HepG2 (cell line): ENCODE results near the gene LASP1. TPM values are rescaled to one million over a fixed set of nuclear protein-coding genes. Genes with fewer than 3 reads are reported as not detected.
A peak's percentile ranks its signal among the peaks of the same experiment; 100 is the strongest.

ENCODE experiments used
- ATAC-seq: fragments of 200-7000 bp; cut with Tn5 transposase; 3 replicates; pipeline ENCODE4 v1.9.1; 2020; ENCODE audit warnings: mild to moderate bottlenecking, moderate library complexity
- BruUV-seq: library from RNA; stranded (reverse); fragments of 400-500 nt; replicated peaks from 2 replicates; lab custom pipeline; 2021; lab: Mats Ljungman, UMichigan
- CTCF ChIA-PET: fragments of 300-600 bp; formaldehyde crosslinking; extraction: SDS; loops from one replicate; lab custom pipeline; 2021; ENCODE audit warnings: low total read pairs, inconsistent platforms, low intra/inter-chr PET ratio; lab: Yijun Ruan, JAX
- POLR2A ChIA-PET: fragments of 350-600 bp; sonication (Branson Sonifier 250); formaldehyde crosslinking; loops from one replicate; lab custom pipeline; 2020; ENCODE audit warnings: antibody characterized with exemption, inconsistent platforms; lab: Yijun Ruan, JAX
- DNase-seq: peaks from one replicate; pipeline ENCODE4 v3.0.0-alpha.2; 2015; ENCODE audit warnings: low spot score
- FAIRE-seq: peaks from 3 replicates; lab custom pipeline; 2011; peaks lifted over from hg19 to GRCh38; lab: Jason Lieb, UNC
- H2AFZ ChIP-seq: one replicate; pipeline ENCODE4 v1.6.1; 2011; ENCODE audit warnings: low read length, inconsistent platforms
- H3K27ac ChIP-seq: fragments of 300-600 bp; 3 replicates; pipeline ENCODE4 v1.8.0; 2011; ENCODE audit warnings: mixed run types, mild to moderate bottlenecking, mixed read lengths, low read length, inconsistent platforms; ENCODE audit not compliant: insufficient read depth; ENCODE audit errors: extremely low read length
- H3K27me3 ChIP-seq, 2 experiments: fragments of 200-600 bp in 1 of 2; 2 replicates in 1 of 2; 3 replicates in 1 of 2; pipeline versions ENCODE4 v1.6.0 to v1.8.0; 2011; ENCODE audit warnings: low read length in 2 of 2, mild to moderate bottlenecking in 2 of 2, moderate library complexity in 2 of 2, inconsistent platforms in 1 of 2; ENCODE audit not compliant: insufficient read depth in 2 of 2, control insufficient read depth in 1 of 2
- H3K36me3 ChIP-seq, 2 experiments: fragments of 200-600 bp in 1 of 2; replicated peaks in 1 of 2; 2 replicates in 1 of 2; 3 replicates in 1 of 2; pipeline versions ENCODE4 v1.5.1 to v1.8.0; 2011; ENCODE audit warnings: low read length in 2 of 2, inconsistent platforms in 1 of 2; ENCODE audit not compliant: insufficient read depth in 2 of 2, control insufficient read depth in 1 of 2
- H3K4me1 ChIP-seq: 2 replicates; pipeline ENCODE4 v1.5.1; 2012; ENCODE audit warnings: low read length, inconsistent platforms; ENCODE audit not compliant: insufficient read depth
- H3K4me2 ChIP-seq: 2 replicates; pipeline ENCODE4 v1.6.0; 2011; ENCODE audit warnings: low read depth, low read length, inconsistent platforms
- H3K4me3 ChIP-seq, 3 experiments: fragments of 200-600 bp in 1 of 3; sonication (generic), shearing (Covaris generic) in 1 of 3; replicated peaks in 1 of 3; 2 replicates each; pipeline ENCODE4 v1.5.1; 2011 to 2016; ENCODE audit warnings: low read length in 3 of 3, inconsistent platforms in 2 of 3, low read depth in 2 of 3, mild to moderate bottlenecking in 2 of 3, control low read depth in 1 of 3, mixed read lengths in 1 of 3; ENCODE audit not compliant: insufficient read depth in 1 of 3
- H3K79me2 ChIP-seq: one replicate; pipeline ENCODE4 v1.6.1; 2011; ENCODE audit warnings: low read length, inconsistent platforms; ENCODE audit not compliant: insufficient read depth
- H3K9ac ChIP-seq: 2 replicates; pipeline ENCODE4 v1.6.0; 2011; ENCODE audit warnings: mild to moderate bottlenecking, low read depth, low read length, inconsistent platforms; ENCODE audit not compliant: insufficient read depth
- H3K9me3 ChIP-seq: 2 replicates; pipeline ENCODE4 v1.5.1; 2012; ENCODE audit warnings: mild to moderate bottlenecking, low read length
- H4K20me1 ChIP-seq: 2 replicates; pipeline ENCODE4 v1.6.0; 2011; ENCODE audit warnings: inconsistent platforms, mild to moderate bottlenecking, low read length, moderate library complexity; ENCODE audit not compliant: insufficient read depth
- FOXK2 ChIP-seq: fragments of 450-650 bp; IDR thresholded peaks from 2 replicates; pipeline ENCODE4 v1.6.1; 2016
- NFATC3 ChIP-seq: sonication (generic); formaldehyde crosslinking; IDR thresholded peaks from 2 replicates; pipeline ENCODE4 v1.5.1; 2020; ENCODE audit warnings: mild to moderate bottlenecking, missing genetic modification reagents
- ONECUT2 ChIP-seq: sonication (generic); formaldehyde crosslinking; IDR thresholded peaks from 2 replicates; pipeline ENCODE4 v1.4.0; 2020; ENCODE audit warnings: missing genetic modification reagents
- PRPF4 ChIP-seq: fragments of 200-400 bp; formaldehyde crosslinking; IDR thresholded peaks from 2 replicates; pipeline ENCODE4 v1.6.1; 2016; ENCODE audit warnings: low read length, low read depth; ENCODE audit not compliant: poor library complexity, severe bottlenecking
- SP5 ChIP-seq: IDR thresholded peaks from 2 replicates; pipeline ENCODE4 v1.6.1; 2016; ENCODE audit warnings: low read depth, borderline replicate concordance
- ZBTB38 ChIP-seq: sonication (generic); formaldehyde crosslinking; IDR thresholded peaks from 2 replicates; pipeline ENCODE4 v1.5.1; 2020; ENCODE audit warnings: mild to moderate bottlenecking, missing genetic modification reagents
- ZC3H4 ChIP-seq: sonication (generic); formaldehyde crosslinking; IDR thresholded peaks from 2 replicates; pipeline ENCODE4 v1.4.0; 2020; ENCODE audit warnings: missing genetic modification reagents, borderline replicate concordance
- ZNF337 ChIP-seq: sonication (generic); formaldehyde crosslinking; IDR thresholded peaks from 2 replicates; pipeline ENCODE4 v1.5.1; 2020; ENCODE audit warnings: missing genetic modification reagents, low read depth, mild to moderate bottlenecking, borderline replicate concordance
- ZNF33B ChIP-seq: sonication (generic); formaldehyde crosslinking; IDR thresholded peaks from 2 replicates; pipeline ENCODE4 v1.5.1; 2020; ENCODE audit warnings: mild to moderate bottlenecking, missing genetic modification reagents
- ZNF350 ChIP-seq: sonication (generic); formaldehyde crosslinking; IDR thresholded peaks from 2 replicates; pipeline ENCODE4 v1.4.0; 2020; ENCODE audit warnings: mild to moderate bottlenecking, low read depth, missing genetic modification reagents, borderline replicate concordance
- ZNF549 ChIP-seq: sonication (generic); formaldehyde crosslinking; IDR thresholded peaks from 2 replicates; pipeline ENCODE4 v1.5.0; 2020; ENCODE audit warnings: missing genetic modification reagents
- WGBS: methylation state at CpG from one replicate; pipeline ENCODE4 v1.1.6; 2017; ENCODE audit warnings: low lambda C conversion rate; 5-methylcytosine and 5-hydroxymethylcytosine counted together
- in situ Hi-C: cut with HindIII; loops from 2 replicates; pipeline ENCODE4 v1.10.0; 2017; ENCODE audit warnings: low pct_unique_long_range_greater_than_20kb; ENCODE audit not compliant: extremely low pct_ligation_motif_present
- intact Hi-C: fragments of 100-400 bp; cut with micrococcal nuclease; formaldehyde crosslinking; loops from one replicate; pipeline ENCODE4 v1.10.0; 2022; ENCODE audit not compliant: unreplicated experiment
- polyA plus RNA-seq, 8 experiments: library from polyadenylated mRNA; depleted of rRNA in 3 of 8; stranded (reverse) in 7 of 8; unstranded in 1 of 8; fragments of >200 nt; fragmentation: Illumina TruSeq in 4 of 8; extraction: Trizol in 4 of 8; gene quantifications; 2 replicates each; pipeline versions ENCODE4 v1.2.1 to v1.2.3, GENCODE V29; 2011 to 2016; ENCODE audit warnings: low read depth in 4 of 8, missing spikeins in 1 of 8, mixed read lengths in 1 of 8; ENCODE audit not compliant: insufficient read depth in 1 of 8
- total RNA-seq, 5 experiments: library from RNA; depleted of rRNA; stranded (reverse); fragments of >200 nt; fragmentation: Illumina TruSeq; extraction: Trizol; gene quantifications; 2 replicates each; pipeline ENCODE4 v1.2.3, GENCODE V29; 2016; ENCODE audit warnings: low read depth in 1 of 5
- TF ChIP-seq, protein P1 (sequence below): sonication (generic); formaldehyde crosslinking; IDR thresholded peaks from one replicate; pipeline ENCODE4 v1.5.1; 2020; ENCODE audit warnings: mild to moderate bottlenecking, missing genetic modification reagents; ENCODE audit errors: not compliant biosample characterization

Gene LASP1
- total and polyA plus RNA-seq, 2 of the 13 experiments (the other 11 are each of a cell fraction or from before 2014, with no cell fraction given): 70.1 to 97.0 TPM

DNA sequence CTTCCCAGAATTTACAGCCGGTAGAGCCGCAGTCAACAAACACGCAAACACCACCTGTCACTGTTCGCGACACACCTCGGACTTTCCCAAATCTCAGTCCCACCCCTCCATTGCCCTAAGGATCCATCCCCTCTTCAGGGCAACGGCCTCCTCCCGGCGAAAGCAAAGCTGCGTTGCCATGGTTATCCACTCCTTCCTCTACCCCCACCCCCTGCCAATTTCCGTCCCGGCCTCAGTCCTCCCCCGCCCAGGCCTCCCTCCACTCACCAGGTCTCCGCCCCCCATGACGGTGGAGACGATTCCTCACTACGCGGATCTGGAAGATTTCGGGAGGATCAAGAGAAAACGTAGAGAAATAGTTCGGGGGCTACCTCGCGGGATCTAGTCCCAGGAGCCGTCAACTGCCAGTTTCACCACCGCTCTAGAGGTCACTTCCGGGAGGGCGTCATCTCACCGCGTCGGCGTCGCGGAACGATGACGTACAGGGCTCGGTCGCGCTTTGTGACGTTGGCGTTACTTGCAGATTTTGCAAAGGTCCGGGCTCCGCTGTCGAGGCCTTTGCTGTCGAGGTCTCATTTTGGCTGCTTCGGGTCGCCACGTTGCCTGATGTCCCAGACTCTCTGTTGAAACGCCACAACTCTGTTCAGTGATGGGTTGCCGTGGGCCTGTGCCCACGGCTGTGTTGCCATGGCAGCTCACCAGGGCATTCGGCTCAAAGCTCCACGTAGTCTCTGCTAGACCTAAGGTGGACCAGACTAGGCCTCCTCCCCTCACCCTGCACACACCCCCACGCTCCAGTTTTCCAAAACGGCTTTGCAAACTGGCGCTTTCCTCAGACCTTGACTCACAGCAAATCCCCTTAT is 44.7 kb upstream of the LASP1 start, which contains the start of gene CWC25 (continued):
- TF ChIP-seq SP5 (CRISPR knock-in tag): peak; percentile 51

DNA sequence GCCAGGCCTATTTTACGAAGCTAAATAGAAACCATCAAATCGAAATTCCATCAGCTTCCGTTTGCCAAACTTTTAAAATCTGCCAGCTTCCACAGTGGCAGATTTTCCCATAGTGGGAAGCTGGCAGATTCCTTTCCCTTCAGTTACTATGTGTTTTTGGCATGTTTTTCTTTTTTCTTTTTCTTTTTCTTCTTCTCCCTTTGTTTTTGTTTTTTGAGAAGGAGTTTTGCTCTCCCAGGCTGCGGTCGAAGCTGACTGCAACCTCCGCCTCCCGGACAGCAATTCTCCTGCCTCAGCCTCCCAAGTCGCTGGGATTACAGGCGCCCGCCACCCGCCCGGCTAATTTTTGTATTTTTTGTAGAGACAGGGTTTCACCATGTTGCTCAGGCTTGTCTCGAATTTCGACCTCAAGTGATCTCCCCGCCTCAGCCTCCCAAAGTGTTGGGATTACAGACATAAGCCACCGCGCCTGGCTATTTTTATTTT is 44.1 kb upstream of the LASP1 start:
- POLR2A ChIA-PET: interaction anchor here (0.7 to 5.0 kb wide), 13 partner anchors 8 to 125 kb away, joined by 3 to 50 read pairs (median 5); partner anchors contain the start of genes LASP1, PIP4K2B and RPL23
- ATAC-seq (no peak), FAIRE-seq (no peak), DNase-seq (no peak)
- CTCF ChIA-PET: no interaction called here
- Histone ChIP-seq H3K79me2 (peaks cover 24% of the 10 kb centered on the region), H2AFZ (peak overlapping the region; percentile 22), H3K9ac (peak overlapping the region; percentile 99), H3K27me3 (peaks cover 0 to 4% of the 10 kb centered on the region in 2 experiments; a peak in 1 of 5 replicates), H3K36me3 (peaks cover 4 to 7% of the 10 kb centered on the region in 2 experiments; a peak in 4 of 5 replicates), H3K27ac (peak overlapping the region; percentile 98), H3K9me3 (no peaks in the 10 kb centered on the region), H3K4me3 (peak overlapping the region; percentile 91 to 100 (median 93)), H3K4me2 (peak overlapping the region; percentile 95), H4K20me1 (no peaks in the 10 kb centered on the region), H3K4me1 (peaks cover 21% of the 10 kb centered on the region)
- BruUV-seq: TSS peak; percentile 99
- WGBS: 77% methylated on average over 17 of the region's 17 CpGs
- intact Hi-C loops (loop anchor here (1.0 kb wide), 2 partner anchors 27 to 39 kb away; partner anchors contain the start of gene RPL23), in situ Hi-C loops (no loop called here)
- TF ChIP-seq, protein P1, sequence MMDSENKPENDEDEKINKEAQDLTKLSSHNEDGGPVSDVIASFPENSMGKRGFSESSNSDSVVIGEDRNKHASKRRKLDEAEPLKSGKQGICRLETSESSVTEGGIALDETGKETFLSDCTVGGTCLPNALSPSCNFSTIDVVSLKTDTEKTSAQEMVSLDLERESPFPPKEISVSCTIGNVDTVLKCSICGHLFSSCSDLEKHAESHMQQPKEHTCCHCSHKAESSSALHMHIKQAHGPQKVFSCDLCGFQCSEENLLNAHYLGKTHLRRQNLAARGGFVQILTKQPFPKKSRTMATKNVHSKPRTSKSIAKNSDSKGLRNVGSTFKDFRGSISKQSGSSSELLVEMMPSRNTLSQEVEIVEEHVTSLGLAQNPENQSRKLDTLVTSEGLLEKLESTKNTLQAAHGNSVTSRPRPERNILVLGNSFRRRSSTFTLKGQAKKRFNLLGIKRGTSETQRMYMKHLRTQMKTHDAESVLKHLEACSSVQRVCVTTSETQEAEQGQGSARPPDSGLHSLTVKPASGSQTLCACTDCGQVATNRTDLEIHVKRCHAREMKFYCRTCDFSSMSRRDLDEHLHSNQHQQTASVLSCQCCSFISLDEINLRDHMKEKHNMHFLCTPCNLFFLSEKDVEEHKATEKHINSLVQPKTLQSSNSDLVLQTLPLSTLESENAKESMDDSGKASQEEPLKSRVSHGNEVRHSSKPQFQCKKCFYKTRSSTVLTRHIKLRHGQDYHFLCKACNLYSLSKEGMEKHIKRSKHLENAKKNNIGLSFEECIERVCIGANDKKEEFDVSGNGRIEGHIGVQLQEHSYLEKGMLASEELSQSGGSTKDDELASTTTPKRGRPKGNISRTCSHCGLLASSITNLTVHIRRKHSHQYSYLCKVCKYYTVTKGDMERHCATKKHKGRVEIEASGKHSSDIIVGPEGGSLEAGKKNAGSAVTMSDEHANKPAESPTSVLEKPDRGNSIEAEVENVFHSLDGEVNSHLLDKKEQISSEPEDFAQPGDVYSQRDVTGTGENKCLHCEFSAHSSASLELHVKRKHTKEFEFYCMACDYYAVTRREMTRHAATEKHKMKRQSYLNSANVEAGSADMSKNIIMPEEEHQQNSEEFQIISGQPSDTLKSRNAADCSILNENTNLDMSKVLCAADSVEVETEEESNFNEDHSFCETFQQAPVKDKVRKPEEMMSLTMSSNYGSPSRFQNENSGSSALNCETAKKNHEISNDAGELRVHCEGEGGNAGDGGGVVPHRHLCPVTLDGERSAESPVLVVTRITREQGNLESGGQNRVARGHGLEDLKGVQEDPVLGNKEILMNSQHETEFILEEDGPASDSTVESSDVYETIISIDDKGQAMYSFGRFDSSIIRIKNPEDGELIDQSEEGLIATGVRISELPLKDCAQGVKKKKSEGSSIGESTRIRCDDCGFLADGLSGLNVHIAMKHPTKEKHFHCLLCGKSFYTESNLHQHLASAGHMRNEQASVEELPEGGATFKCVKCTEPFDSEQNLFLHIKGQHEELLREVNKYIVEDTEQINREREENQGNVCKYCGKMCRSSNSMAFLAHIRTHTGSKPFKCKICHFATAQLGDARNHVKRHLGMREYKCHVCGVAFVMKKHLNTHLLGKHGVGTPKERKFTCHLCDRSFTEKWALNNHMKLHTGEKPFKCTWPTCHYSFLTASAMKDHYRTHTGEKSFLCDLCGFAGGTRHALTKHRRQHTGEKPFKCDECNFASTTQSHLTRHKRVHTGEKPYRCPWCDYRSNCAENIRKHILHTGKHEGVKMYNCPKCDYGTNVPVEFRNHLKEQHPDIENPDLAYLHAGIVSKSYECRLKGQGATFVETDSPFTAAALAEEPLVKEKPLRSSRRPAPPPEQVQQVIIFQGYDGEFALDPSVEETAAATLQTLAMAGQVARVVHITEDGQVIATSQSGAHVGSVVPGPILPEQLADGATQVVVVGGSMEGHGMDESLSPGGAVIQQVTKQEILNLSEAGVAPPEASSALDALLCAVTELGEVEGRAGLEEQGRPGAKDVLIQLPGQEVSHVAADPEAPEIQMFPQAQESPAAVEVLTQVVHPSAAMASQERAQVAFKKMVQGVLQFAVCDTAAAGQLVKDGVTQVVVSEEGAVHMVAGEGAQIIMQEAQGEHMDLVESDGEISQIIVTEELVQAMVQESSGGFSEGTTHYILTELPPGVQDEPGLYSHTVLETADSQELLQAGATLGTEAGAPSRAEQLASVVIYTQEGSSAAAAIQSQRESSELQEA: peak; percentile 1
- TF ChIP-seq FOXK2: no peak
- TF ChIP-seq PRPF4: peak; percentile 86
- no peak for TF ChIP-seq ZNF350 (CRISPR knock-in tag)
- TF ChIP-seq ZNF33B (CRISPR knock-in tag): 0 out of 2 replicates have a peak, but pooled peaks have one; percentile 2
- TF ChIP-seq ZNF549: no peak
- peak; percentile 56; the same call in 1 of the 2 replicates for TF ChIP-seq ZC3H4 (CRISPR knock-in tag)
- 0 out of 2 replicates have a peak, but pooled peaks have one; percentile 6 for TF ChIP-seq NFATC3 (CRISPR knock-in tag)
- TF ChIP-seq ONECUT2 (CRISPR knock-in tag): 0 out of 2 replicates have a peak, but pooled peaks have one; percentile 4
- peak; percentile 0; the same call in 1 of the 2 replicates for TF ChIP-seq ZBTB38 (CRISPR knock-in tag)
- 0 out of 2 replicates have a peak, but pooled peaks have one; percentile 0 for TF ChIP-seq ZNF337 (CRISPR knock-in tag)
